ENCODE results near the gene VPS26C. TPM values are rescaled to one million over a fixed set of nuclear protein-coding genes. Genes with fewer than 3 reads are reported as not detected.
"Not testable (repeated sequence)": the region's sequence is repeated elsewhere in the genome, so short reads cannot be mapped to it uniquely, and the experiment has no call there.

Gene VPS26C
- total RNA-seq, 1 experiment from 2014 or later, result 62.8 TPM

- H3K36me3 Mint-ChIP-seq, result no peaks in the 10 kb centered on the region
- H3K27ac Mint-ChIP-seq, result no peak overlapping the region
- no peak overlapping the region for H3K4me3 Mint-ChIP-seq
- H3K4me1 Mint-ChIP-seq, result peaks cover 12% of the 10 kb centered on the region
- ChIA-PET CTCF (interaction anchor here (1.0 kb wide), 1 partner anchor 115 kb away, joined by 4 read pairs; no protein-coding TSS in a partner anchor), POLR2A (no interaction called here)
- ATAC-seq (no peak), DNase-seq (ENCODE audit: low spot score) (peak; percentile 37)
- H3K9me3 Mint-ChIP-seq, result peaks cover 3% of the 10 kb centered on the region
- TF ChIP-seq AR (CRISPR knock-in tag; IDR thresholded peaks at IDR 0.05), result no peak
- TF ChIP-seq GTF2I (CRISPR knock-in tag; conservative IDR thresholded peaks at IDR 0.05), result no peak
- no peak for TF ChIP-seq FOXK1 (CRISPR knock-in tag; IDR thresholded peaks at IDR 0.05)
- TF ChIP-seq, protein P1, sequence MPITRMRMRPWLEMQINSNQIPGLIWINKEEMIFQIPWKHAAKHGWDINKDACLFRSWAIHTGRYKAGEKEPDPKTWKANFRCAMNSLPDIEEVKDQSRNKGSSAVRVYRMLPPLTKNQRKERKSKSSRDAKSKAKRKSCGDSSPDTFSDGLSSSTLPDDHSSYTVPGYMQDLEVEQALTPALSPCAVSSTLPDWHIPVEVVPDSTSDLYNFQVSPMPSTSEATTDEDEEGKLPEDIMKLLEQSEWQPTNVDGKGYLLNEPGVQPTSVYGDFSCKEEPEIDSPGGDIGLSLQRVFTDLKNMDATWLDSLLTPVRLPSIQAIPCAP (CRISPR knock-in tag; IDR thresholded peaks at IDR 0.05), result no peak
- no peak for TF ChIP-seq ARID4B (CRISPR knock-in tag; IDR thresholded peaks at IDR 0.05; ENCODE audit: borderline replicate concordance)
- TF ChIP-seq RELA (CRISPR knock-in tag; IDR thresholded peaks at IDR 0.05; ENCODE audit: borderline replicate concordance), result no peak
- no peaks in the 10 kb centered on the region; the same call in 1 of the 2 replicates for H3K27me3 Mint-ChIP-seq (ENCODE audit: low read depth)
Measured at GRCh38 chr21:37281993-37282392, 14.9 kb upstream of the VPS26C start.

- Mint-ChIP-seq H3K36me3 (no peaks in the 10 kb centered on the region), H3K4me3 (no peak overlapping the region), H3K9me3 (peaks cover 3% of the 10 kb centered on the region), H3K27me3 (ENCODE audit: low read depth) (no peaks in the 10 kb centered on the region; the same call in 1 of the 2 replicates), H3K27ac (peak overlapping the region; percentile 15; the same call in 1 of the 2 replicates), H3K4me1 (peaks cover 12% of the 10 kb centered on the region)
- DNase-seq (ENCODE audit: low spot score), result no peak
- CTCF ChIA-PET, result interaction anchor here (0.7 to 1.0 kb wide), 2 partner anchors 8 to 115 kb away, joined by 3 to 4 read pairs; no protein-coding TSS in a partner anchor
- ATAC-seq, result no peak
- TF ChIP-seq, protein P2, sequence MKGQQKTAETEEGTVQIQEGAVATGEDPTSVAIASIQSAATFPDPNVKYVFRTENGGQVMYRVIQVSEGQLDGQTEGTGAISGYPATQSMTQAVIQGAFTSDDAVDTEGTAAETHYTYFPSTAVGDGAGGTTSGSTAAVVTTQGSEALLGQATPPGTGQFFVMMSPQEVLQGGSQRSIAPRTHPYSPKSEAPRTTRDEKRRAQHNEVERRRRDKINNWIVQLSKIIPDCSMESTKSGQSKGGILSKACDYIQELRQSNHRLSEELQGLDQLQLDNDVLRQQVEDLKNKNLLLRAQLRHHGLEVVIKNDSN (CRISPR knock-in tag; IDR thresholded peaks at IDR 0.05), result no peak
- TF ChIP-seq ETV6 (CRISPR knock-in tag; IDR thresholded peaks at IDR 0.05) (no peak), SMAD4 (CRISPR knock-in tag; IDR thresholded peaks at IDR 0.05) (no peak), ZNF512 (CRISPR knock-in tag; IDR thresholded peaks at IDR 0.05; ENCODE audit: borderline replicate concordance) (no peak), ATF3 (CRISPR knock-in tag; conservative IDR thresholded peaks at IDR 0.05) (no peak), ATF2 (CRISPR knock-in tag; IDR thresholded peaks at IDR 0.05; ENCODE audit: borderline replicate concordance, low read depth) (no peak), NR3C1 (CRISPR knock-in tag; conservative IDR thresholded peaks at IDR 0.05; ENCODE audit: low read depth) (no peak), ZNF263 (CRISPR knock-in tag; IDR thresholded peaks at IDR 0.05; ENCODE audit: low read depth) (no peak), FOXP1 (CRISPR knock-in tag; IDR thresholded peaks at IDR 0.05; ENCODE audit: borderline replicate concordance) (no peak), JUN (CRISPR knock-in tag; IDR thresholded peaks at IDR 0.05) (no peak), GABPB1 (CRISPR knock-in tag; IDR thresholded peaks at IDR 0.05) (no peak)
- POLR2A ChIA-PET, result no interaction called here
Measured at GRCh38 chr21:37281579-37281978, 14.4 kb upstream of the VPS26C start.

GRCh38 chr21:37279271-37279670, 12.1 kb upstream of the VPS26C start:
- ATAC-seq; H3K27ac Mint-ChIP-seq; DNase-seq (ENCODE audit: low spot score); CTCF ChIA-PET; H3K36me3 Mint-ChIP-seq; H3K27me3 Mint-ChIP-seq (ENCODE audit: low read depth); H3K4me3 Mint-ChIP-seq; H3K9me3 Mint-ChIP-seq; POLR2A ChIA-PET: not testable (repeated sequence)
- peaks cover 12% of the 10 kb centered on the region for H3K4me1 Mint-ChIP-seq
